GOT3 (cell line): ENCODE data around the gene RNF213.

ENCODE experiments used
- DNase-seq: peaks from one replicate; lab custom pipeline; 2025; ENCODE audit warnings: mixed read lengths; lab: John Stamatoyannopoulos, UW

Gene RNF213

GRCh38 chr17:80433916-80434666, 173.4 kb downstream of the RNF213 start:
- DNase-seq, result no peak

GRCh38 chr17:80437532-80437931, 176.9 kb downstream of the RNF213 start:
- no peak for DNase-seq

DNA sequence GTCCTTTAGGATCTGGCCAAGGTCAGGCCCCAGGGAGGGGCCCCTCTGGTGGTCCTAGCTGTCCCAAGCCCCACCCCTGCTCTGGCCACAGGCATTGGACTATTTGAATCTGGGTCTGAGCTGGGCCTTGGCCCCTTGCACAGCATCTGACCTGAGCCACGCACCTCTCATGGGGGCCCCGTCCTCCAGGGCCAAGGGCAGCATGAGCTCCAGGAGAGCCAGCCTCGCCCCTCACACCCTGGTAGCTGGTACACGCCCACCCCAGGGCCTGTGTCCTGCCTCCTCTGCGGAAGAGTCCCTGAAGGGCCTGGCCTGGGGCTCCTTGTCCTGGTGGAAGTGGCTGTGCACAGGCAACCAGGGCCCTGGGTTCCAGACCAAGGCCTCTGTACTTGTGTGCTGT, 178.2 kb downstream of the RNF213 start:
- DNase-seq, result no peak

GRCh38 chr17:80439499-80439898, 178.8 kb downstream of the RNF213 start:
- no peak for DNase-seq

- DNase-seq, result no peak
Measured at GRCh38 chr17:80441133-80441578, 180.5 kb downstream of the RNF213 start.

DNA sequence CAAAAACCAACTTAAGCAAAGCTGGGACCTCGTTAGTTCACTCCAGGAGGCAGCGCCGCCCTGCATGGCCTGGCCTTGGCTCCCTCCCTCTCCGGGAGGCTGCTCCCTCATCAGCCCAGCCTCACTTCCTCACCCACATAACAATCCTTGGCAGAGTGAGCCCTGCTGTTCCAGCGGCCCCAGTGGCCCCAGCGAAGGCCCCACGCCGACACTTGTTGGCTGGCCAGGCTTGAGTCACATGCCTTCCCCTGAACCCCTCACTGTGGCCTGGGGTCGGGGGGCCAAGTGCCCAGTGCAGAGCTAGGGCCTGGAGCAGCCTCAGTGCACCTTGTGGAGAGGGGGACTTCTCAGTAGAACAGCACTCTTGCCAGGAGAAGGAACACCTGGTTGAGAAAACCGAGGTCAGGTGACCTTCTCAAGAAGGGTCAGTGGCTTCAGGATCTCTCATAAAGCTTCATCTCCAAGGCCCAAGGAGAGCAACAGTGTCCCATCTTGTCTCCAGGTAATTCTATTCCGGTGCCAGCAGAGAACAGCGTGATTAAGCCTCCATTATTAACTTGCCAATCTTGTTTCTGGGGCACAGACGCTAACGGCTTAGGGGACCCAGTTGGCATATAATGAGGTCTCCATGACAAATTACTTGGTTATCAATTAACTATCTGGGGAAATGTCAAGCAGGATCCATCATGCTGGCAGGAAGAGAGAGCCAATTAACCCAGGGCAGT, 181.1 kb downstream of the RNF213 start:
- DNase-seq, result no peak

- DNase-seq, result no peak
Measured at GRCh38 chr17:80442323-80442659, 181.6 kb downstream of the RNF213 start.

- no peak for DNase-seq
Measured at GRCh38 chr17:80442764-80443163, 182.1 kb downstream of the RNF213 start.

GRCh38 chr17:80443498-80443897, 182.8 kb downstream of the RNF213 start:
- no peak for DNase-seq

GRCh38 chr17:80443916-80444643, 183.4 kb downstream of the RNF213 start:
- DNase-seq, result no peak

DNA sequence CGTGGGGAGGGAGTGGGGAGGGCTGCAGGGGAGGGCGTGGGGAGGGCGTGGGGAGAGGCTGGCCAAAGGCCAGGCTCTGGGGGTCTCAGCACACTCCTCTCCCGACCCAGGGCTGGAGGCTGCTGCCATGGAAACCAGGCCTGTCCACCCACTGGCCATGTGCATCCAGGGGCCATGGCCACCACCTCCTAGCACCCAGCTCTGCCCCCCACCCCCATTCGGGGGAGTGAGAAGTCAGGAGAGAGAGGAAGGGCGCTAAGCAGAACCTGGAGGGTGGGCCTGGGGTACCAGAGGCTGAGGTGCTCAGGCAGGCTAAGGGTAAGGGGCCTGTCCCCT, 184.0 kb downstream of the RNF213 start:
- DNase-seq, result no peak

DNA sequence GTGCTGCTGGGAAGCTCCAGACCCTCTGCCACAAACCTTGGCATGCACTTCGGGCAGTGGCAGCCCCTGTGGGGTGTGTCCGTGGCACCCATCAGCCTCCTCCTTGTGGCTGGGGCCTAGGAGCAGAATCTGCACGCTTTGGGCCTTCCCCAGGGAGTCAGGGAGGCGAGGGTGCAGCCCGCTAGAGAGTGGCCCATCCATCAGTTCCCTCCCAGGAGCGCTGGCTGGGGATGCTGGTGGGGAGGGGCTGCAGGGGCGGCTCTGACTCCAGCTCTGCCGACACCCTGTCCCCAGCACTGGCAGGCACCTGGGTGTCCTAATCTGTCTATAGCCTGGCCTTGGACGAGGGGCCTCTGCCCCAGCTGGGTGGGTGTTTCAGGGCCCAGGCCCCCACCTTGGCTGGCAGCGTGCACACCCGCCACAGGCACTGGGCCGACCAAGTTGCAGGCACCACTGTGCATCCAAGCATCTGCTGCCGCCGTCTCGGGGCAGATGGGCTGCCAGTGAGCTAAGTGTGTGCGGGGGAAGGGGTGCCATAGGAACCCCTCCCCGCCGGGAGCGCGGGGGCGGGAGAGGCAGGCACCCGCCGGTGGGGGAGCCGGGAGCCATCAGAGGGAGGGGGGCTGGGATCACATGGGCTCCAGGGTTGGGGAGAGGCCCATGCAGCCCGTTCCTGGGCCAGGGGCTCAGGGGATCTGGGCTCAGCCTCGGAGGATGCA, 184.5 kb downstream of the RNF213 start:
- no peak for DNase-seq

DNA sequence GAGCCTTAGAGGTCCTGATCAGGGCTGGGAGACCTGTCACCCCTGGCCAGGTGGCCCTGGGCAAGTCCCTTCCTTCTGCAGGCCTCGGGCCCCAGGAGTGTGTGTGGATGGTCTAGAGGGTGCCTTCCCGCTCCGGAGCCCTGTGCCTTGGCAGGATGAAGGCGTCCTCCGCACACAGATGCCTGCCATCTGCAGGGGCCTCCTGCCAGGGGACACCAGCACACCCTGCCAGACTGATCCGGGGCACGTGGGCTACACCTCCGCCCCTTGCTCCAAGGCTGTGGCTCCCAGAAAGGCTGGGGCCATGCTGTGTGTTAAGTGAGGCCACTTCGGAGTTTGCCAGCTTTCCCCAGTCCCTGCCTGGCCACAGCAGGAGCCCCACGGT, 185.1 kb downstream of the RNF213 start:
- DNase-seq, result no peak

DNA sequence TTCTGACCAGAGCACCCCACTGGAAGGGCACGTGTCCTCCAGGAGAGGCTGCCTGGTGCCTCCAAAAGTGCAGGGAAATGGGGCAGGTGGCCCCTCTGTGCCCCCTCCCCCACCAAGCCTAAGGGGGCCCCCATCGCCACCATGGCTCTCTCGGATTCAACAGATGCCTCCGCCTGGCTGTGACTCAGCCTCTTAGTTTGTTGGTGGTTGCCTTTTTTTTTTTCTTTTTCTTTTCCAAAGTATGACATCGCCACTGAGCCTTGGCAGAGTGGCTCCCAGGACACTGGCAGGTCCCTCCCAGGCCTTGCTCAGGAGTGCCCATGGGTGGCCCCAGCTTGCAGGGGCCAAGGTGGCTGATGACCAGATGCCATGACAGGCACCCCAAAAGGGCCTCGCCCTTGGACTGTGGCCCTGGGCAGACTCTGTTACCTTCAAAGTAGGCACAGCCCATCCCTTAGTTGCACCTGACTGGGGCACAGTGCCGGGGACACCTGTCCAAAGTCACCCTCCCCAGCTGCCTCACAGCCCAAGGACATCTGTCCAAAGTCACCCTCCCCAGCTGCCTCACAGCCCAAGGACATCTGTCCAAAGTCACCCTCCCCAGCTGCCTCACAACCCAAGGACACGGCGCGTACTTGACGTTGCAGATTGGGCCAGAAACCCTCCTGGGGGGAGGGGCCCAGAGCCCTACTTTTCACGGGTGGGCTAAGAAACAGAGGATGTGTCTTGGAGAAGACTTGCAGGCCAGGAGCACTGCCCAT, 186.2 kb downstream of the RNF213 start:
- no peak for DNase-seq

GRCh38 chr17:80447790-80448189, 187.1 kb downstream of the RNF213 start:
- no peak for DNase-seq
